NT2/D1 (cell line): ENCODE measurements around the gene RIPK3.

Experiments
- YY1 ChIP-seq: IDR thresholded peaks from 2 replicates; pipeline ENCODE4 v1.6.1; 2011; ENCODE audit not compliant: insufficient read length, insufficient read depth
- ZNF274 ChIP-seq: IDR thresholded peaks from 2 replicates; pipeline ENCODE4 v1.6.1; 2011; ENCODE audit warnings: mild to moderate bottlenecking, low read depth, low read length

DNA sequence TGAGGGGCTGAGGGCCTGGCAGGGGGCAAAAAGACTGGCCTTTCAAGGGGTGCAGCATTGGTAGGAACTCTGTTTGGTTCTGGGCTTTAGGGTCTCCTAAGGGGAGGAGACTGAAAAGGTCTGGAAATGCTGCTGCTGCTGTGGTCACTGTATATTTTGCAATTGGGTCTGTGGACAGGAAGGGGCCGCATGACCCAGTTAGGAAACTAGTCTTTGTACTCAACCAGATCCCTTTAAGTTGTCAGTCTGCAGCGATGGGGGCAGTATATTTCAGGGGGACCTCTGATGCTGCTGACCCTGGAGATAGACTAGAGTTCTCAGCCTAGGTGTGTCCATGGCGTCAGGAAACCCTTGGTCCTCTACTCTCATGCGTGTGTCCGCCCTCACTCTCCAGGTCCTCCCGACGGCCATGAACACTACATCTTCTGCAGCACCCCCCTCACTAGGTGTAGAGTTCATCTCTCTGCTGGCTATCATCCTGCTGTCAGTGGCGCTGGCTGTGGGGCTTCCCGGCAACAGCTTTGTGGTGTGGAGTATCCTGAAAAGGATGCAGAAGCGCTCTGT, 24.5 kb downstream of the RIPK3 start:
- TF ChIP-seq YY1 (no peak), ZNF274 (no peak)
